Eye (tissue), 1 donor: ENCODE data around the gene DBET.
"Not testable (repeated sequence)": the region's sequence is repeated elsewhere in the genome, so short reads cannot be mapped to it uniquely, and the experiment has no call there.

Source experiments
- DNase-seq: peaks from one replicate; pipeline ENCODE4 v3.0.0-alpha.2; 2015

The DBET gene

DNA sequence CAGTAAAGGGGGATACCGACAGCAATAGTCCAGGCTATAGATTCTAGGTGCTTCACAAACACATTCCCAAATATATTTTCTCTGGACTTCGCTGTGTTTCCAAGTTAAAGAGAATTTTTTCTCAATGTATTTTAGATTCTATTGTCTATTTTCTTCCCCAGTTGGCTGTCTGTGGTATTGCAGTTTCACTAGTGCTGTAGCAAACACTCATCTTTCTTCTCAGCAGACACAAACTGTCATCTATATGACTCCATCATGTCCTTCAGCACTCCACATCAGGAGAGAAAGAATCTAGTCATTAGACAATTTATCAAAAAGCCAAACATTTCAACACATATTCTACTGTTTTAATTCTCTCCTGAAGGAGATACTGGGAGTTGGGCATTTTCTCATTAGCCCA lies at the start of gene DBET:
Gene DBET, plus strand, starts transcription at position 161 of the 400 bp plus-strand sequence.
- DNase-seq = not testable (repeated sequence)

DNA sequence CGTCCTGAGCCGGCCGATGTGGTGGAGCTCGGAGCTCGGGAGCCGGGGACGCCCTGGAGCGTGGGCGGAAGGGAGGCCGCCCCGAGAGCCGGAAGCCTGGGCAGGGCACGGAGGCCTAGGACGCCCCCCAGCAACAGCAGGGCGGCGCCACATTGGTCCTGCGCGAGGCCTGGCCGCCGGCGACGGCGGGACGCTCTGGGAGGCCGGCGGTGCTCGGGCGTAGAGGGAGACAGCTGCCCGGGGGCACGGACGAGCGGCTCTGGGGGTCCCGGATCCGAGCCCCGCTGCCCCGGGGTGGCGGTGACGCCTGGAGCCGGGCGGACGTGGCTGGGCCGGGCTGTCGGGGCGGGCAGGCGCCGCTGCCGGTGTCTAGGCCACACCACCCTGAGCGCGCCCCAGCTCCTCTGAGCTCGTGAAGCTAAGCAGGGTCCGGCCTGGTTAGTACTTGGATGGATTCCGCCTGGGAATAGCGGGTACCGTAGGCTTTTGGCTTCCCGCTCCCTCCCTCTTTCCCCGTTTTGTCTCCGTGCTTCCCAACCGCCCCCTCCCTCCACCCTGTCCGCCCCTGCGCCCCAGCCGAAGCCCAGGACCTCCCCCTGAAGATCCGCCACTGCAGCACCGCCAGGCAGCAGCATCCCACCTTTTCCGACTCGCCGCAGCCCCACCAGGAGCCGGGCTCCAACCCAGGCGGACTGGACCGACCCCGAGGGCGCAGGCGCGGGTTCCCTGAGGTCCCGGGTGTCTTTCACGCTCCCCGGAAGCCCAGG lies 49.3 kb upstream of the DBET start:
- DNase-seq = peak; percentile 21

- peak; percentile 13 for DNase-seq
These were observed 48.5 kb upstream of the DBET start for GRCh38 chr4:190015538-190016368.

GRCh38 chr4:190016369-190017289 lies 47.7 kb upstream of the DBET start:
- peak; percentile 8 for DNase-seq

DNA sequence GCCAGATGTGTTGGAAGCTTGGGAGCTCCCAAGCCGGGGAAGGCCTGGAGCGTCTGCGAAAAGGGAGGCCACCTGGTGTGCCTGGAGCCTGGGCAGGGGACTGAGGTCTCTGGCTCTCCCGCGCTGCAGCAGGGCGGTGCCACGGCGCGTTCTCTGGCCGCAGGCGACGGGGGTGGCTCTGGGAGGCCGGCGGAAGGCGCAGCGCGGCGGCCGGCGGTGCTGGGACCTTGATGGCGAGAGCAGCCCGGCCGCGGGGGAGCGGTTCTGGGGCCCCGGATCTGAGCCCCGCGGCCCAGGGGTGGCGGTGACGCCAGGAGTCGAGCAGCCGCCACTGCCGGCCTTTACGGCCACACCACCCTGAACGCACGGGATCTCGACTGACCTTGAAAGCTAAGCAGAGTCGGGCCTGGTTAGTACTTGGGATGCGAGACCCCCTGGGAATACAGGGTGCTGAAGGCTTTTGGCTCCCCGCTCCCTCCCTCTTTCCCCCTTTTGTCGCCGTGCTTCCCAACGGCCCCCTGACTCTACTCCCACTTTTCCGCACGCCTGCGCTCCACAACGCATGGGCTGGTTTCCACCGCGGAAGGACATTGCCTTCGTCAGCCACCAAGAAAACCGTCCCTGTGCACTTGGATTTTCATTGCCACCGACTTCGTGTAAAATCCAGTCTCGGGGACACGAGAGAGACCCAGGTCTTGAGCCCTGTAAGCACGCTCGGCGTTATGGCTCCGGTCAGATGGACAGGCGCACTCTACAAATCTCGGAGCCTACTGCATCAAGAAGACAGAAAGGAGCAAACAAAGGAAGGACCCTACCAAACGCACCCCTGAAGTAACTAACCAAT lies 46.7 kb upstream of the DBET start:
- DNase-seq = peak; percentile 47

GRCh38 chr4:190018201-190018920 lies 45.9 kb upstream of the DBET start:
- DNase-seq = peak; percentile 0

DNA sequence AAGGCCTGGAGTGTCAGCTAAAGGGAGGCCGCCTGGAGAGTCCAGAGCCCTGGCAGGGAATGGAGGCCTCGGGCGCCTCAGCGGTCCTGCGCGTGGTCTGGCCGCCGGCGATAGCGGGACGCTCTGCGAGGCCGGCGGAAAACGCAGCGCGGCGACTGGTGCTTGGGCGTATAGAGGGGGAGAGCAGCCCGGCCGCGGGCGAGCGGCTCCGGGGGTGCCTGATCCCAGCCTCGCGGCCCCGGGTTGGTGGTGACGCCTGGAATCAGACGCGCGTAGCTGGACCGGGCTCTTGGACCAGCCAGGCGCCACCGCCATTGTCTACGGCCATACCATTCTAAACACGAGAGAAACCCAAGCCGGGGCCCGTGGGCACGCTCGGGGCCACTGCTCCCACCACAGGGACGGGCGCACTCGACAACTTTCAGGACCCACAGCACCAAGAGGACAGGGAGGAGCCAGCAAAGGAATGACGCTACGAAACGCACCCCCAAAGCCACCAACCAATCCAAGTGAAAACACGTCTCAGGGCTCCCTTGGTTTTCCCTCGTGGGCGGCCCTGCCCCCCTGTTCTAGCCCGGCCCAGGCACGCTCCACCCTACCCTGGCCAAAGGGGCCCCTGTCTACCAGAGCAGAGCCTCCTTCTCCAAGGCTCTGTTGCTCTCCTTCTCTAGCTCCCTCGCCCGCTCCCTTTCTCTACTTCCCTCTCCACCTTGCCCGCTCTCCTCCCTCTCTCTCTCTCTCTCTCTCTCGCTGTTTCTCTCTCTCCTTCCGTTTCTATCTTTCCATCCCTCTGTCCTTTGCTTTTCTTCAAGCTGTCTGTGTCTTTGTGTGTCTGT lies 45.1 kb upstream of the DBET start:
- DNase-seq = peak; percentile 33

DNA sequence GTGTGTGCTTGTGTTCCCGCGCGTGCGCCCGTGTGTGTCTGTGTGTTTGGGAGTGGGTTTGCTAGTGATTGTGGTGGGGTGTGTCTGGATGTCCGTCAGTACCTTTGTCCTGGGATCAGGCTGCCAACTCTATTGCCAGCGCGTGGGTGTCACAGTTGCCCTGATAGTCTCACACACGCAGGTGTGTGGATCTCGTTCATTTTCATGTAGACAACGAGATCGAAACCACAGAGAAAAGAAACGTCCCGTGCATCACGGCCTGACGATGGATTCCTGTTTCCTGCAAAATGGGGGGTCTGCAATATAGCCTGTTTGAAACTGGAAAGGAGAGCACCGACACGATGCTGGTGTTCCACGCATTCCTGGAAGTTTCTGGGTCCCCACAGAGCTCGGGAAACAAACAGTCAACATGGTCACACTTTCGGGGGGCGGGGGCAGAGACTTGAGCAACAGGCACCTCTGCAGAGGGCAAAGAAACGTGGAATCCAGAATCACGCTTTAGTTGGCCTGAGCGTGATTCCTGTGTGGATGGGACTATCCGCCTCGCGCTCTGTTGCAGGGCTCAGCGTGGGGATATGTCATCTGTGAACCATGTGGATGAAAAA lies 44.3 kb upstream of the DBET start:
- DNase-seq = peak; percentile 16

DNA sequence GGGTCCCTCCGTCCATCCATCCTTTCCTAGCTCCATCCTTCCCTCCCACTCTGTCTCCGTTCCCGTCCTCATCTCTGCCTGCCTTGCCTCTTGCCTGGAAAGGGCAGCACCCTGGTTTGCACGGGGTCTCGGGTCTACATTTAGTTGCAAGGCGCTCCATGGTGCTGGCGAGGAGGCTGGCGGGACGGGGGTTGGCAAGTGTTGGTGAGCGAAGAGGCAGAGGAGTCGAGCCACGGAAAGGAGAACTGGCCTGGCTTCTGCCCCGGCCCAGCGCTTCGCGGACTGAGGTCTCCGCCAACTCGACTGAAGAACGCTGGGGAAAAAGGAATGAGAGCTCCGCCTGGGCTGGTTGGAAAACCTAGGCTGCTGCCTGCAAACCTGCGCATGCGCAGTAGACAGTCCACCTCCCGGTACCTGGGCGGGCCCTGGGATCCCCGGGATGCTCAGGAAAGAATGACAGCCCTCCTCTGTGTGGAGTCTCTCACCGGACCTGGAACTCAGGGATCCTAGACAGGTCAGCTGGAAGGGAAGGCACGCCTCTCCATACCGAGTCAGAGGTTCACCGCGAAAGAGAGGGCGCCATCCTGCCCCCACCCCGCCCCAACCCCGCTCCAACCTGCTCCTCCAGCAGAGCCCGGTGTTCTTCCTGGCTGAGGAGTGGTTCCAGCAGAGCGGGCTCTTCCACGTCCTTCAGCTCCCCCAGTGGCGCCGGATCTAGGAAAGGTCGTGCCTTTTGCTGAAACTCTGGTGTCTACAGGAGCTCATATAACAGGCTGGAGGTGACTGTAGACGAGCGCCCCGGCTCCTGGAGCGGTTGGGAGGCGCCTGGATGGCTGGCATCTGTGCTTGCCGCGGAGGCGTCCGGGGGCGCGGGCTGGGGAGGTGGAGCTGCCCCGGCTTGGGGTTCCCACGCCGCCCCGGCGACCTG lies 43.2 kb upstream of the DBET start:
- DNase-seq = peak; percentile 72

GRCh38 chr4:190021973-190022372 lies 42.3 kb upstream of the DBET start:
- DNase-seq = not testable (repeated sequence)

DNA sequence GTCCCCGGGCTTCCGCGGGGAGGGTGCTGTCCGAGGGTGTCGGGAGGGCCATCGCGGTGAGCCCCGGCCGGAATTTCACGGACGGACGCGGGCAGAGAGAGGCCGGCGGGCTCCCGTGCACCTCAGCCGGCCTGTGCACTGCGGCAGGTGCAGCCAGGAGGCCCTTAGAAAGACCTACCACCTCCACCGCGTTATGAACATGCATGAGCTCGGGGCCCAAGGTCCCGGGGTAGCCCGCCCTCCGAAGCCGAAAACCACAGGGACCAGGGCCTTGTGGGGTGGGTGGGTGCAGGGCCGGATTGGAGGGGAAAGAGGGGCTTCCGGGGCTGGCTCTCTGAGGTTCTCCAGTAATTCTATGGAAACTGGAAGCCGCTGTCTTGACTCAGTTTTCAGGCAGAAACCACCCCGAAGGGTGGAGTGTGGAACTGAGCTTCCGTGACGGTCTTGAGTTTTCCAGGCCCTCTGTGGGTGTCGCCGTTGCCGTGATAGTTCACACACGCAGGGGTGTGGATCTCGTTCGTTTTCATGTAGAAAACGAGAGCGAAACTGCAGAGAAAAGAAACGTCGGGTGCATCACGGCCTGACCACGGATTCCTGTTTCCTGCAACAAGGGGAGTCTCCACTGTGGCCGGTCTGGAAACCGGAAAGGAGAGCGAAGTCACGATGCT lies 41.6 kb upstream of the DBET start:
- peak; percentile 25 for DNase-seq

GRCh38 chr4:190027156-190027555 lies 37.1 kb upstream of the DBET start, which contains the start of gene FRG2:
TSS of gene FRG2 (minus strand) at chr4:190027256. CDS start at chr4:190027204, 52 bp downstream.
- not testable (repeated sequence) for DNase-seq

DNA sequence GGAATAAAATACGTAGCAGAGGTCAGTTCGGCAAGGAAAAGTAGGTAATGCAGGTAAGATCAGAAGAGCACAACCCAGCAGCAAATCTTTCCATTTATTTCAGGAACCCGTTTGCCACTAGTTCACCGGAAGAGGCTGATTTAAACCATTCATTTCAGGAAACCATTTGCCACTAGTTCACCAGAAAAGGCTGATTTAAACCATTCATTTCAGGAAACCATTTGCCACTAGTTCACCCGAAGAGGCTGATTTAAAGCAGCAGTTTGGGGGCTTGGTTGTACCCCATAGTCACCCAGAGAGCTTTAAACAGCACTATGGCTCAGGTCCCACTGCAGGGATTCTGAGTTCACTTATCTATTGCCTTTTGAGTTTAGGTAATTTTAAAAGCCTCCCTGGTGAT lies 33.0 kb upstream of the DBET start:
- not testable (repeated sequence) for DNase-seq

DNA sequence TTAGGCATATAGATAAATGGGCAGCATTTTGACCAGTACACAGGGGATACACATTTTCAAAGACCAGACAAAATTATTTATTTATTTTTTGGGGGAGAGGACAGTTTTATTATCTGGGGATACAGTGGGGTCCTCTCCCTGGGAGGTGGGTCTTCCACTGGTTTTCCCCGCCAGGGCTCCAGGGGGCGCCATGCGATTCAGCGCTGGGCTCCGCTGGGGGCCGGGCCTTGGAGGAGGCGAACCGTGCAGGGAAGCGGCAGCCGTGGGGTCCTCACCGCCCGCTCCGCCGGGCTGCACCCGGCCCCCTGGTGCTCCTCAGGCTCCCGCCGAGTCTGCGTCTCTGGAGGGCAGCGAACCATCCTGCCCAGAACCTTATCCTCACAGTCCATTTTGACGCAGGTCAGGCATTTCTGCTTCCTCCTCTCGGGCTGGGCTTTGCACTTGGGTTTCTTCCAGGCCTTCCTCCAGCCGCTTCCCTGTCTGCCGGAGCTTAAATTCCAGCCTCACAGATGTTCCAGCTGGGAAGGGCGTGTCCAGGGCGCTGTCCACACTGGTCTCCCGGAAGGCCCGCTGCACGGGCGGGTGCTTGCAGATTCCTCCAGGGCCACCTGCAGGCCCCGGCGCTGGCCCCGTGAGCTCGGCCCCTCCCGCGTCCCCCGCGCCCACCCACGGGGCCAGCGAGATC lies 26.5 kb upstream of the DBET start:
- not testable (repeated sequence) for DNase-seq

DNA sequence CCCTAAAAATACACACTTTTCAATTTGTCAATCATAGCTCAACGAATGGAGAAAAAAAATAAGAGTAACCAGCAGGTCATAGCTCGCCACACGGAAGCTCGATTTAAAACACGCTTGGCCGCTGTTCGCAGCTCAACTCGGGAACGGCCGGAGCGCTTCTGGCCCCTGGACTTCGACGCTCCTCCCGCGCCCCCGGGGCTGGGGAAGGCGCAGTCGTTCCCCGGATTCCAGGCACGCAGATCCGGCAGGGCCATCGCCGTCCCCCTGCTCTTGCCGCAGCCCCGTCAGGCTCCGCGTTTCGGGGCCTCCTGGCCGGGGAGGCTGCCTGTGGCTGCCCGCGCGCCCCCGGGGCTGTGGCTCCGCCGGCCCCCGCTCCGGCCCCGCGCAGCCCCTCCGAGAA lies 23.4 kb upstream of the DBET start:
- DNase-seq = not testable (repeated sequence)

- not testable (repeated sequence) for DNase-seq
These were observed 16.7 kb upstream of the DBET start for GRCh38 chr4:190047627-190048026.
